Fibroblast of gingiva (primary cell): Measurements from ENCODE around the gene C1orf210.

ENCODE experiments used
- DNase-seq: peaks from one replicate; pipeline ENCODE4 v3.0.0-alpha.2; 2011; ENCODE audit warnings: low read depth

The C1orf210 gene

DNA sequence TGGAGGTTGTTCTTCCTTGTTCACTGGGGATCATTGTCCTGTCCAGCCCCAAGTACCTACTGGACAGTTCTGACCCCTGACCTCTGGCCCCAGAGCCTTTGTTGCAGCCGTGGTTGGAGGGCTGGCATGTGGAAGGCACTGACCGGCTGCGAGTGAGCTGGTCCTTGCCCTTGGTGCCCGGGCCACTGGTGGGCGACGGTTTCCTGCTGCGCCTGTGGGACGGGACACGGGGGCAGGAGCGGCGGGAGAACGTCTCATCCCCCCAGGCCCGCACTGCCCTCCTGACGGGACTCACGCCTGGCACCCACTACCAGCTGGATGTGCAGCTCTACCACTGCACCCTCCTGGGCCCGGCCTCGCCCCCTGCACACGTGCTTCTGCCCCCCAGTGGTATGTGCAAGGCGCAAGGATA lies 26.8 kb upstream of the C1orf210 start:
- DNase-seq = no peak

DNA sequence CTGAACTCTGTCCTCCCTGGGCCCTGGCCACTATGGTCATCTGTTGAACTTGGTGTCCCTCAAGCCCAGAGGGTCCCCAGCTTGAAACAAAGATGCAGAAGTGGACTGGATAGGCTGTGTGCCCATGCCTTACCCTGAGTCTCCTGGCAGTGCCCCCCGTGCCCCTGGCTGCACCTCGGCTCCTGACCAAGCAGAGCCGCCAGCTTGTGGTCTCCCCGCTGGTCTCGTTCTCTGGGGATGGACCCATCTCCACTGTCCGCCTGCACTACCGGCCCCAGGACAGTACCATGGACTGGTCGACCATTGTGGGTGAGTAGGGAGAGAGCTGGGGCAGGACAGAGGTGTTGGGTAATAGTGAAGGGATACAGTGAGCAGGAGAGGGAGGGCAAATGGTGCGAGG lies 26.1 kb upstream of the C1orf210 start:
- no peak for DNase-seq

DNA sequence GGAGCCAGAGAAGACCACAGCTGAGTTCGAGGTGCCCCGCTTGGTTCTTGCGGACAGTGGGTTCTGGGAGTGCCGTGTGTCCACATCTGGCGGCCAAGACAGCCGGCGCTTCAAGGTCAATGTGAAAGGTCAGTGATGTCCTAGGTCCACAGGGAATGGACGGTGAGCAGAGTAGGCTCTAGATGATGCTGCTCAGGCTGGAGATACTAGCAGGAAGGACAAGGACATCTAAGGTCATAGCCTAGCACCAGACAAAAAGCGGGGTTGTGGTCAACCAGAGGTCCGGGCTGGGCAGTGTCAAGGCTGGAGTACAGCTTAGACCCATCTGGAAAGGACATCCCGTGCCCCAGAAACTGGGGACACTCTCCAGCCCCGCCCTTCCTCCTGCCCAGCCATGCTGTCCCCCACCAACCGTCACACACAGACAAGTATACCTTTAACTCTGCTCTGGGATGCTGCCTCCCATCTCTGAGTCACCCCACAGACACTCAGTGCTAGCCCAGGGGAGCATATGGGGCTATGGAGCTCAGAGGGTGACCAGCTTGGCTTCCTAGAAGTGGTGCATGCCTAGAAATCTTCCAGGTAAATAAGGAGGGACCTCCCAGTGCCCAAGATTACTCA lies 24.1 kb upstream of the C1orf210 start:
- DNase-seq = no peak

DNA sequence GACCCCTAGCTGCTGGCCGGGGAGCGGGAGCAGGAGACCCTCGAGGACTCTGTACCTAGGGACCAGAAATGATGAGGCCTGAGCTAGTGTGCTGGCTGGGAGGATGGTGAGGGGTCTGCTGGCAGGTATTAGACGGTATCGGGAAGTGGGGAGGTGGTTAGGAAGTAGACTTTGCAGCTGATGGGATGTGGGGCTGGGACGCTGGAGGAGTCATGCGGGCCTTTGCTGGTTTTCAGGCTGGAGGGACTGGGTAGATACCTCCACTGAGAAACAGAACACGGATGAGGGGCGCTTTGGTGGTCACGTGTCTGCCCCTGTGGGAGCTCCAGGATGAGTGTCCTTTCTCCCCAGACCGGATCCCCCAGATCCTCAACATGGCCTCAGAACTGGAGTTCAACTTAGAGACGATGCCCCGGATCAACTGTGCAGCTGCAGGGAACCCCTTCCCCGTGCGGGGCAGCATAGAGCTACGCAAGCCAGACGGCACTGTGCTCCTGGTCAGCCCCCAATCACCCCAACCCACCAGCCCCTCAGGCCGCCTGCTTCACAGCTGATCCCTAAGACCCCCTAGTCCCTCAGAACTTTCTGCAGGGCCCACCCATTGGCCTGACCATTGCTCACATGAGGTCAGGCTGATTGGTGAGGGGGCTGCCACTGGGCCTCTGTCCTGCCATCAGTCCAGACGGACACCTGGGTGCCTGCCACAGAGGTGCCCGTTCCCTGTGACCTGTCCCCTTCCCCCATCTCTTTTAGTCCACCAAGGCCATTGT lies 23.4 kb upstream of the C1orf210 start:
- DNase-seq = no peak

DNA sequence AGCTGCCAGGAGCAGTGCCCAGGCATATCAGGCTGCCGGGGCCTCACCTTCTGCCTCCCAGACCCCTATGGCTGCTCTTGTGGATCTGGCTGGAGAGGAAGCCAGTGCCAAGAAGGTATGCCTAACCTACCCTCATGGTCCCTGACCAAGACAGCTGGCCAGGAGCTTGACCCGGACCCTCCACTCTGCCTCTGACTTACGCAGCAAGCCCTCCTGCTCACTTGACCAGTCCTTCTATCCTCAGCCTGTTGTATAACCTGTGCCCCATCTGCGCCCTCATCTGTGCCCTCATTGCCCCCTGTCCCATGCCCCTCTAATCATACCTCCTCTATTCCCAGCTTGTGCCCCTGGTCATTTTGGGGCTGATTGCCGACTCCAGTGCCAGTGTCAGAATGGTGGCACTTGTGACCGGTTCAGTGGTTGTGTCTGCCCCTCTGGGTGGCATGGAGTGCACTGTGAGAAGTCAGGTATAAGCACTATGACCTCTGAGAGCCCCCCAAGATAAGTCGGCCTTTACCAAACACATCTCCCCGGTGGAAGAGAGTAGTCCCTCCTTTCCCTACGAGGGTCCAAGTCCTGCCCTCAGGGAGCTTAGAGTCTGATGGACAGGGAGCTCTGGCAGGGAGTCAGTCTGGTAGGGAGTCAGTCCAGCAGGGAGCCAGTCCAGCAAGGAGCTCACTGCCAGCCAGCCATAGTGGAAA lies 22.2 kb upstream of the C1orf210 start:
- DNase-seq = no peak

DNA sequence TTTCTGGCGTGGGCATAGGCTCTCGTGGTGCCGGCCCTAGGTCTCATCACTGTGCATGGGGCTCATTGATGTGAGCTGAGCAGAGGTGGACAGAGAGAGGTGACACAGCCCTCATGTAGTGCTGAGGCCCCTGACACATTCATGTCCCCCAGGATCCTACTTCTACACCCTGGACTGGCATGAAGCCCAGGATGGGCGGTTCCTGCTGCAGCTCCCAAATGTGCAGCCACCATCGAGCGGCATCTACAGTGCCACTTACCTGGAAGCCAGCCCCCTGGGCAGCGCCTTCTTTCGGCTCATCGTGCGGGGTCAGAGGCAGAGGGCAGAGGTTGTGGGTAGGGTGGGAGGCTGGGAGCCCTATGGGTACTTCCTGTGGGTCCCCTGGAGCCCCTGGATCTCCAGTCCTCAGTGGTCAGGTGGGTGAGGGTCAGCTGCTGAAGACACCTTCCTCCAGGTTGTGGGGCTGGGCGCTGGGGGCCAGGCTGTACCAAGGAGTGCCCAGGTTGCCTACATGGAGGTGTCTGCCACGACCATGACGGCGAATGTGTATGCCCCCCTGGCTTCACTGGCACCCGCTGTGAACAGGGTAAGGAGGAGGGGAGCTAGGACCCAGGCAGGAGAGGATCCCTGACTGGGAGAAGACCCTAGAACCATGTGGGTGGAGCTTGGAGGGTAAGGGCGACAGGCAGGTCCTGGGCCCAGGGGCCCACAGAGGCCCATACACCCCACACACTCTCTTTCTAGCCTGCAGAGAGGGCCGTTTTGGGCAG lies 21.5 kb upstream of the C1orf210 start:
- no peak for DNase-seq

DNA sequence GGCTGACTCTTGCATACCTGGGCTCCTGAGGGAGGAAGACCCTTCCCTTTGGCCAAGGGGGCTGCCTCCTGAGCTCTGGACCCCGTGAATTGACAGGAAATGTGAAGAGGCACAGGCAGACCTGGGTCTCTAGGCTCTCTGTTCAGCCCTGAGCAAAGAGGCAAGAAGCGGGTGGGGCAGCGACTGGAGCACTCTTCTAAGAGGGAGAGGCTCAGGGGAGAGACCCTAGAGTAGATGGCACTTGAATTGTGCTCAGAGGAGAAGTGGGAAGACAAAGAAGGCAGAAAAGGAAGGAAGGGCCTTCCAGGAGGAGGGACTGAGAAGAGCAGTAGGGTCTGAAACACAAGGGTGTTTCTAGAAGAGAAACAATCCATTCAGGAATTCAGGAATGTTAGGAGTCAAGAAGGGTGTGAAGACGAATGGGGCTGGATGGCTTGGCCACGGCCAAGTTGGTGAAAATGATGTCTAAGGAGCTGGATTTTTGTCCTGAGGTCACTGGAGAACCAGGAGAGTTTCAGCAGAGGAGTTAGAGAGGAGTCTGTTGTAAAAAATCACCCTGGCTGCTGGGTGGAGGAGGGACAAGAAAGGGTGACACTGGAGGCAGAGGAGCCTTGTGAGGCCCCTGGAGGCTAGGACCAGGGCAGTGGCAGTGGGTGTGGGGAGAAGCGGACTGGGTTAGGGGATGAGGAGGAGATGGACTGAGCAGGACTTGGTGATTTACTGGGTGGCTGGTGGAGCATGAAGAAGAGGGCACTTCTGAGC lies 20.7 kb upstream of the C1orf210 start:
- DNase-seq = no peak

DNA sequence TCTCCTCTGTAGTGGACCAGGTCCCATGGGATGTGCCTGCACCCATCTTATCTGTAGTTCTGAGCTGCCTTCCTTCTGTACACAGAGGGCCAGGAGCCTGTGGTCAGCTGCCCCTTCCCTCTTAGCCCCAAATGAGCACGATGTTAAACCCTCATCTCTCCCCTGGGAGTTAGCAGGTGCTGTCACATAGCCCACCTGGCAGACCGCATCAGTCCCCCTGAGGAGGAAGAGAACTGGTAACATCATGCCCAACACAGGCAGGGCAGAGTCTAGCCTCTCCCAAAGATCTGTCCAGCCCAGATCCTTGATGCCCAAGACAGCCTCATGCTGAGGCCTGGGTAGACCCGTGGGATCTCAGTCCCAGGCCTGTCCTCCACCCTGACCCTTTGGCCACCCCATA lies 20.1 kb upstream of the C1orf210 start:
- no peak for DNase-seq

DNA sequence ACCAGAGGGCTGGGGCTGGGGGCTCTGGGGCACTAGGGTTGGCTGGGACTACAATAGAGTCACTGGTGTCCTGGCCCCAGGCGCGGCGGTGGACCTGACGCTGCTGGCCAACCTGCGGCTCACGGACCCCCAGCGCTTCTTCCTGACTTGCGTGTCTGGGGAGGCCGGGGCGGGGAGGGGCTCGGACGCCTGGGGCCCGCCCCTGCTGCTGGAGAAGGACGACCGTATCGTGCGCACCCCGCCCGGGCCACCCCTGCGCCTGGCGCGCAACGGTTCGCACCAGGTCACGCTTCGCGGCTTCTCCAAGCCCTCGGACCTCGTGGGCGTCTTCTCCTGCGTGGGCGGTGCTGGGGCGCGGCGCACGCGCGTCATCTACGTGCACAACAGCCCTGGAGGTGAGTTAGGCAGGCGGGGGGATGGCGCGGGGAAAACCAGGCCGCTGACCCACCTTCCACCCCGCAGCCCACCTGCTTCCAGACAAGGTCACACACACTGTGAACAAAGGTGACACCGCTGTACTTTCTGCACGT lies 19.5 kb upstream of the C1orf210 start:
- no peak for DNase-seq

DNA sequence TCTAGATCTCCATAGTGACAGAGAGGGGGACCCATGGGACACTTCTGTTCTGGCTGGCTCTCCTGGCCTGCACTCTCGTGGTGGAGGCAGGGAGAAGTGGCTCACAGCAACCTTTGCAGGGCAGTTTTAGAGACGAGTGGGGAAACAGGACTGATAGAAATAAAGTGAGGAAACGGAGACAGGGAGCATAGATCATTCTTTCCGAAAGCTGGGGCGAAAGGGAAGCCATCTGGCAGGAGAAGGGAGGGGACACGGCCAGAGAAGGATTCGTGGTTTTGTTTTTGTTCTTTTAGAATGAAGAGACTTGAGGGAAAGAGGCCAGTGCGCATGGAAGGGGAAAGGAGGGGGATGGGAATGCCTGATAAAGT lies 18.9 kb upstream of the C1orf210 start:
- no peak for DNase-seq

DNA sequence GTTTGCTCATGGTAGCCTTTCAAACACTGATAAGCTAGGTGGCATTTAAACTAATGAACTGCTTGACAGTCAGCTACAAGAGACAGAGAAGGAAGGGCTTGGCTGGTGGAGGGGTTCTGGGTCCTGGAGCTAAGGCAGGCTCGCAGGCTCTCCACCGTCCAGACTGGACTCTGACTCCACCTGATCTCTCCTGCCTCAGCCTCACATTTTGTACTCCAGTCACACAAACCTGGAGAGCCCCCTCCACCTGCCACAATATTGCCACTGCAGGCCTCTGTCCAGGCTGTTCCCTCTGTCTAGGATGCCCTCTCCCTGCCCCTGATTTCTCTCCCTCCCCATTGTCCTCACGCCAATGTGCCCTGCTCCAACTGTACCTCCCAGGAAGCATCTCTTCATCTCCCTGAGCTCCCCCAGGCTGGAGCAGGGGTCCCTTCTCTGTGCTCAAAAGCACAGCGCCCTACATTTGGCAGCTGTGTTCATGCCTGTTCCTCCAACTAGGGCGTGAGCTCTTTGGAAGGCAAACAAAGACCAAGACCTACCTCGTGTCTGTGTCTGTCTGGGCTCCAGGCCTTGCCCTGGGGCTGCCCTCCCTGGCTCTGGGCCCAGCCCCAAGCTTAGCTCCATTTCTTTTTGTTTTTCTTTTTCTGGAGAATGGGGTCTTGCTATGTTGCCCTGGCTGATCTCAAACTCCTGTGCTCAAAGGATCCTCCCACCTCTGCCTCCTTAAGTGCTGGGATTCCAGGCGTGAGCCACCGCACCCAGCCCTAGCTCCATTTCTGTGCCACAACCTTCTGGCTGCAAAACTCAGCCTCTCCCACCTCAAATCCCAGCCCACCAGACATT lies 18.3 kb upstream of the C1orf210 start:
- DNase-seq = no peak

DNA sequence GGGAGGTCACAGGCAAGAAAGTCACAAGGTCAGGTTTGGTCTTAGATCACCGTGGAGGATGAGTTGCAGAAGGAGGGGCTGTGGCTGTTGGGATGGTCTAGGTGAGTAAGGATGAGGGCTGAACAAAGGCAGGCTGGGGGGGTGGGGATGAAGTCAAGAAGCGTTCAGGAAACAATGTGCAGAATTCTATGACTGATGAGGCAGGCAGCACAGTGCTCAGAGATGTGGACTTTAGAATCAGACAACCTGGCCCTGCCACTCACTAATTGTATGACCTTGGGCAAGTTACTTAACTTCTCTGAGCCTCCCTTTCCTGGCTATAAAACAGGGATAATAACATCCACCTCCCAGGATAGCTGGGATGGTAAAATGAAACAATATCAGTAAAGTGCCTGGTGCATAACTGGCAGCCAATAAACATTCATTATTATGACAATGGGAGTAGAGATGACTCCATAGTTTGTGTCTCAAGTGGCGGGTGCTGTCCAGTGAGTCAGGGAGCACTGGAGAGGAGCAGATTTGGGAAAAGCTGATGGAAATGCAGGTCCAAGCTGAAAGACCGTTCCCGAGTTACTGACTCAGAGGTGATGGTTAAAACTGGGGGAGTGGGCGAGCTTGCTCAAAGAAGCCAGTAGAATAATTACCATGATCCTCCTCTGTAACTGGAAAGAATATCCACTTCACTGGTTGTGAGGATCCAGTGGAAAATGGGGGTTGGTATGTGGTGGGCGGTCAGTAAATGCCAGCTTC lies 17.5 kb upstream of the C1orf210 start:
- no peak for DNase-seq

DNA sequence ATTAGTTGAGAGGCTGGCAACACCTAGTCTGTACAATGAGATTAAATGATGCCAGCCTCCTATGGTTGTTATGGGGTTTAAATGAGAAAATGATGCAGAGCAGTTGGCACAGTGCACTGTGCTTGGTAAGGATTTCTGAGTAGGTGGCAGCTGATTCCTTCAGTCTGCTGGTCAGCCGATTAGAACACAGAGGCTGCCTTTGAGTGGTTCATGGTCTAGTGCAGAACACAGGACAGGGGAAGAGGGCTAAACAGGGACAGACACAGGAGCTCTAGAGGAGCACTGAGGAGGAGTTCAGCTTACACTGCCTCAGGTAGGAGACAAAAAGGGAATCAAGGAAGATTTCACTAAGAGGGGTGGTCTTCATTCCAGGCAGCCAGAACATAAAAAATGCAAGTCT lies 16.8 kb upstream of the C1orf210 start:
- no peak for DNase-seq

DNA sequence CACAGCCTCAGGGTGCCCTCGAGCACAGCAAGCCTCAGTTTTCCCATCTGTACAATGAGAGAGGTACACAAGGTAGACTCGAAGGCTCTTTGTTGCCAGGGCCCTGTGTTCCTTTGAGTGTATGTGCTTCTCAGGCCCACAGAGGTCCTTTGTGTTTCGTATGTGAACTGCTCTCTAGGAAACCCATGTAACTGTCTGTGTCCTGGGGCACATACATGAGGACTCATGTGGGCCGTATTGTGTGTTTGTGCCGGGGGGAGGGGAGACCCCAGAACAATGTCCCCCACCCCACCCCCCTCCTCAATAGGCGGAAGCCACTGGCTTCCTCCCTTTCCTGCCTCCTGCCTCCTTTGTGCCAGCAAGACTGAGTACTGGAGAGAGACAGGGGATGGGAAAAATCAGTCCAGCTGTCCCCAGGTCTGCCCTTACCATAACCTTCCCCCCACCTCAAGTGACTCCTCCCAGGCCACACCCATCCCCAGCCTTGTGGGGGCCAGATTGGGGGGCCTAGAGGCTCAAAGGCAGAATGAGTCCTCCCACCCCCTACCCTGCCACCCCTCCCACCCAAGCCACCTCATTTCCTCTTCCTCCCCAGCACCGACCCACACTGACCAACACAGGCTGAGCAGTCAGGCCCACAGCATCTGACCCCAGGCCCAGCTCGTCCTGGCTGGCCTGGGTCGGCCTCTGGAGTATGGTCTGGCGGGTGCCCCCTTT lies 15.2 kb upstream of the C1orf210 start, which contains the start of gene TIE1:
Gene TIE1, plus strand, starts transcription at position 605 of the 717 bp plus-strand sequence. Its CDS starts 90 bp downstream, at position 695.
- DNase-seq = no peak

DNA sequence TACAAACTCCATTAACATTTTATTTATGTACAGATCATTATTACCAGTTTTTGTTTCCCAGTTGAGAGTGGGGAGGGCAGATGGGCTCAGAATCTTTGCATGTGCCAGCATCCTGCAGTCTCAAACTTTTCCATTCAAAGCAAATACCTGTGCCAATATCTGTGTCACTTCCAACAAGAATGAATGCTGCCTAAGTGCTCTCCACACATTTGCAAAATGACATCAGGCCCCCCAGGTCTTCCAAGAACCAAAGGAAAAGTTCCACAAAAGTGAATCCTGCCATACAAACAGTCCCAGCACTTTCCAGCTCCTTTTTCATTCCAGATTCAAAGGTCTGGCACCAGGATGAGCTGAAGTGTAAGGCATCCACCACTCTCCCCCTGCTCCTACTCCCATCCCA lies 13.7 kb upstream of the C1orf210 start:
- no peak for DNase-seq

DNA sequence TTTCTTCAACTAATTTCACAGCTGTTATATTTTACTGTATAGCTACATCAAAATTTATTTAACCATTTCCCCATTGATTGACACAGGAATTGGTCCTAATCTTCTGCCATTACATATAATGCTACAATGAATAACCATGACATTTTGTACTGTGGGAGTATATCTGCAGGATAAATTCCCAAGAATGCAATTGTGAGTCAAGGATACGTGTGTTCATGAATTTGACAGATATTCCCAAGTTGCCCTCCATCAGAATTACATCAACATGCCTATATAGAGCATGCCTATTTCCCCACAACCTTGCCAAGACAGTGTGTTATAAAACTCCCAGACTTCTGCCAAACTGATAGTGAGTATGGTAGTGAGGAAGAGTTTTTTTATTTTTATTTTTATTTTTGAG lies 12.7 kb upstream of the C1orf210 start:
- DNase-seq = no peak

DNA sequence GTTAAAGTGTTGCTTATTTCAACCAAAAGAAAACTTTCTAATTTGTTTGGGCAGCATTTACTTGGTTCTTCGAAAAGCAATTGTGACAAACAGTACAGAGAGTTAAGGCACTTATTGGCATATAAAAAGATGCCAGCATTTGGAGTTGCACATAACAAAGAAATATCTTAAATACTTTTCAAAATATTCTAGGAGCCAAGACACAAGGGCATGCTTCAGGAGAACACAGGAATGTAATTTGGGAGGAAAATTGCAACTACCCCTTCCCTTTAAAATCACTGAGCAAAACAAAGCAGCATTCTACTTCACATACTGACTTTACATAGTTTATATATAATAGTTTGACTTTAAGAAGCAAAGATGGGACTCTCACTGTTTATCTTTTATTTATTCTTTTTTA lies 10.8 kb upstream of the C1orf210 start:
- DNase-seq = peak; percentile 52

DNA sequence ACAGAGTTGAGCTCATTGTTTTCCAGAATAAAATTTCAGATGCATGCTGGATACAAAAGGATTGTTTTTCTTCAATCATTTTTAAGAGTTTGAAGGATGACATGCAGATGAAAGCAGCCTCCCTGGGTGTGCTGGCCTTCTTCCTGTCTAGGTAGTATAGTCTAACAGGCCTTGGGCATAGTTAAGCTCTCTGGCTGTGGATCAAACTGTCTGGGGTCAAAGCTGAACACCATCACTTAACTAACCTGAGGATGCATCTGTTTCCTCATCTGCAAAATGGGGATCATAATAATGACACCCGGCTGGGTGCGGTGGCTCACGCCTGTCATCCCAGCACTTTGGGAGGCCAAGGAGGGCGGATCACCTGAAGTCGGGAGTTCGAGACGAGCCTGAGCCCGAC lies 9.4 kb upstream of the C1orf210 start:
- no peak for DNase-seq
